ENCODE measurements around the gene MICAL3. TPM values are rescaled to one million over a fixed set of nuclear protein-coding genes. Genes with fewer than 3 reads are reported as not detected.

Gene MICAL3
- total and polyA plus RNA-seq, 2 of the 8 experiments (the other 6 are each of a cell fraction or from before 2014, with no cell fraction given): 8.3 to 41.8 TPM

DNA sequence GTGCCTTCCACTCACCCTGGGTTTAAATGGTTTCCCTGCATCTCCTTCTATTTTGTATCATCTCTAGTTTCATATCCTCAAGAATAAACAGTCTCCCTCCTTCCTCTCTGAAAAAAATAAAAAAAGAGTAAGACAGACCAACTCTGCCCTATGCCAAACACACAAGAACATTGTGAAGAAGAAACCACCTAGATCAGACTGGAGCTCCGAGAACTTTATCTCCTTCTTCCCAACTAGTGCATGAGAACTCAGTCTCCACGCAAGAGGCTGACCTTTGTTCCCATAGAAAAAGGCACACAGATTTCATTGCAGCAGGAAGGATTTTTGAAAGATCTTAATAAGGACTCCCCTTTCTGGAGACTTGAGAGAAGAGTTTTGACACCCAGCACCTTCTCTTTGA is 44.7 kb upstream of the MICAL3 start:
- Histone ChIP-seq H3K4me1 (replicated peaks in 1 of 4; ENCODE audit: control insufficient read depth in 3 of 4, insufficient read depth in 4 of 4, low read length in 3 of 4) (no peaks in the 10 kb centered on the region), H2BK15ac (ENCODE audit: low read length) (no peak overlapping the region), H2AK5ac (ENCODE audit: low read depth, low read length) (no peak overlapping the region), H3K79me2 (ENCODE audit: control insufficient read depth in 1 of 2, insufficient read depth in 2 of 2, low read length in 2 of 2) (no peaks in the 10 kb centered on the region), H4K5ac (ENCODE audit: insufficient read length, low read depth, low read length) (no peak overlapping the region), H2BK20ac (ENCODE audit: low read length) (no peak overlapping the region), H3K23me2 (ENCODE audit: low read depth, low read length) (no peaks in the 10 kb centered on the region), H3K9me3 (ENCODE audit: insufficient read depth in 2 of 2, low read depth in 1 of 2, low read length in 1 of 2) (no peaks in the 10 kb centered on the region), H3K56ac (replicated peaks; ENCODE audit: insufficient read length, low read depth, low read length) (no peak overlapping the region), H3K36me3 (ENCODE audit: control insufficient read depth in 2 of 4, insufficient read depth in 4 of 4, low read length in 3 of 4) (no peaks in the 10 kb centered on the region), H3K27me3 (replicated peaks in 1 of 4; ENCODE audit: control insufficient read depth in 3 of 4, extremely low read depth in 1 of 4, insufficient read depth in 3 of 4, low read length in 3 of 4) (peaks cover 0 to 2% (median 0%) of the 10 kb centered on the region in 4 experiments; a peak in 2 of 7 replicates), H2BK120ac (replicated peaks; ENCODE audit: low read depth, low read length) (no peak overlapping the region), H2BK5ac (ENCODE audit: low read depth, low read length) (no peak overlapping the region), H3K18ac (ENCODE audit: extremely low read depth, low read length) (no peak overlapping the region), H3K9ac (replicated peaks in 1 of 4; ENCODE audit: extremely low read depth in 1 of 4, low read depth in 3 of 4, low read length in 3 of 4) (no peak overlapping the region), H3K79me1 (ENCODE audit: low read depth, low read length) (no peaks in the 10 kb centered on the region), H4K20me1 (replicated peaks in 1 of 2; ENCODE audit: control insufficient read depth in 1 of 2, insufficient read depth in 2 of 2, low read length in 2 of 2) (no peaks in the 10 kb centered on the region), H3K27ac (ENCODE audit: low read depth, low read length) (no peak overlapping the region), H4K8ac (ENCODE audit: extremely low read depth, insufficient read depth, low read length) (no peak overlapping the region), H3K23ac (ENCODE audit: insufficient read length) (no peak overlapping the region), H3K14ac (ENCODE audit: insufficient read length) (no peak overlapping the region), H4K91ac (replicated peaks; ENCODE audit: insufficient read length, low read length) (no peak overlapping the region), H3K4ac (replicated peaks; ENCODE audit: insufficient read length, low read depth, low read length) (no peak overlapping the region), H2AFZ (ENCODE audit: low read length) (no peak overlapping the region), H3K4me3 (ENCODE audit: extremely low read depth in 1 of 4, insufficient read depth in 2 of 4, low read depth in 3 of 4, low read length in 4 of 4) (no peak overlapping the region), H3K4me2 (ENCODE audit: insufficient read depth in 1 of 2, low read depth in 2 of 2, low read length in 2 of 2) (no peak overlapping the region), H2BK12ac (ENCODE audit: low read depth, low read length) (no peak overlapping the region)
- POLR2A ChIA-PET (ENCODE audit: partially characterized antibody): no interaction called here
- CTCF ChIA-PET (ENCODE audit: partially characterized antibody): interaction anchor here (0.9 to 11.5 kb wide), 4 partner anchors 9 to 236 kb away, joined by 3 to 163 read pairs (median 4); partner anchors contain the start of gene PEX26
- FAIRE-seq (no peak), DNase-seq (ENCODE audit: low read depth in 1 of 2, low spot score in 2 of 2) (no peak)
- TF ChIP-seq EZH2 (IDR thresholded peaks at IDR 0.05; ENCODE audit: low read depth, low read length, severe bottlenecking) (no peak), CREB1 (IDR thresholded peaks at IDR 0.05) (no peak)
- 90% methylated on average over 2 of the region's 2 CpGs; no CpG with 5 or more reads in 1 of the 2 experiments for WGBS, 2 experiments (ENCODE audit: extremely low coverage in 1 of 2, insufficient coverage in 1 of 2, insufficient read length in 1 of 2, insufficient replicate concordance in 2 of 2, low coverage in 1 of 2, low lambda C conversion rate in 2 of 2, missing lambda C conversion rate in 1 of 2)
